ENCODE measurements around the gene PPARGC1A.

DNA sequence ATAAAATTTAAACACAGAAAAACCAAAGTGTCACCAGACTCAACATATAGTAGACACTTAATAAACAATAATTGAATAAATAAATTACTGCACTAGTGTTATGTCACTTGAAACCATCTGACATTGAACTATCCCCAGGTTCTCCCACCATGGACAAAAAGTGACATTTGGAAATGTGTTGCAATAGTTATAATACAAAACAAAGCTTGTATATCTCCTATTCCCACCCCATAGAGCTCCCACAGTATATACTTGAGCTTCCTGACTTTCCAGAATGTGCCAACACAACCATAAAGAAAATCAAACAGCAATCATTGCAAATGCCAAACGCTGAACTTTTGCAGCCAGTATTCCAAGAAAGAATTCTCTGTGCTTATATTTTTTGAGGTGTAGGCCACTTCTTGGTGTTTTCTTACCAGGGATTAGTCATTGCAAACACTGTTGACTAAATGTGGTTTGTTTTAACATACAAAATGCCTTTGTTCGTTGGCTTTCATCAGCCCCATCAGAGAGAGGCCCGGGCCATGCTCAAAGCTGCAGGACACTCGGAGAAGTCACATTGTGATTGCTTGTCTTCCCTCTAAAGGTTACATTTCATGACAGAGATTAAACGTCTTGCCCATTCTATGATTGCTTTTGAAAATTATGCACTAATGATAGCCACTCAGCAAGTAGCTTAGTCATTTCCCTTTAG is 33.8 kb downstream of the PPARGC1A start:
- TF ChIP-seq, protein P1, sequence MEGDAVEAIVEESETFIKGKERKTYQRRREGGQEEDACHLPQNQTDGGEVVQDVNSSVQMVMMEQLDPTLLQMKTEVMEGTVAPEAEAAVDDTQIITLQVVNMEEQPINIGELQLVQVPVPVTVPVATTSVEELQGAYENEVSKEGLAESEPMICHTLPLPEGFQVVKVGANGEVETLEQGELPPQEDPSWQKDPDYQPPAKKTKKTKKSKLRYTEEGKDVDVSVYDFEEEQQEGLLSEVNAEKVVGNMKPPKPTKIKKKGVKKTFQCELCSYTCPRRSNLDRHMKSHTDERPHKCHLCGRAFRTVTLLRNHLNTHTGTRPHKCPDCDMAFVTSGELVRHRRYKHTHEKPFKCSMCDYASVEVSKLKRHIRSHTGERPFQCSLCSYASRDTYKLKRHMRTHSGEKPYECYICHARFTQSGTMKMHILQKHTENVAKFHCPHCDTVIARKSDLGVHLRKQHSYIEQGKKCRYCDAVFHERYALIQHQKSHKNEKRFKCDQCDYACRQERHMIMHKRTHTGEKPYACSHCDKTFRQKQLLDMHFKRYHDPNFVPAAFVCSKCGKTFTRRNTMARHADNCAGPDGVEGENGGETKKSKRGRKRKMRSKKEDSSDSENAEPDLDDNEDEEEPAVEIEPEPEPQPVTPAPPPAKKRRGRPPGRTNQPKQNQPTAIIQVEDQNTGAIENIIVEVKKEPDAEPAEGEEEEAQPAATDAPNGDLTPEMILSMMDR (IDR thresholded peaks at IDR 0.05), result no peak
- no peak for TF ChIP-seq POLR2A (IDR thresholded peaks at IDR 0.05)

Measured in esophagus squamous epithelium (tissue), 4 donors.